ENCODE measurements around the gene KCNIP4. TPM values are rescaled to one million over a fixed set of nuclear protein-coding genes. Genes with fewer than 3 reads are reported as not detected.

The KCNIP4 gene
- total and polyA plus RNA-seq, 2 experiments from 2014 or later: 0.14 to 0.63 TPM

GRCh38 chr4:21420166-21420565 lies 528.4 kb downstream of the KCNIP4 start (continued):
- TF ChIP-seq ZNF462 (CRISPR knock-in tag; IDR thresholded peaks at IDR 0.05) (no peak), STAT1 (IDR thresholded peaks at IDR 0.05; ENCODE audit: unreplicated experiment) (no peak)
- TF ChIP-seq, protein P1, sequence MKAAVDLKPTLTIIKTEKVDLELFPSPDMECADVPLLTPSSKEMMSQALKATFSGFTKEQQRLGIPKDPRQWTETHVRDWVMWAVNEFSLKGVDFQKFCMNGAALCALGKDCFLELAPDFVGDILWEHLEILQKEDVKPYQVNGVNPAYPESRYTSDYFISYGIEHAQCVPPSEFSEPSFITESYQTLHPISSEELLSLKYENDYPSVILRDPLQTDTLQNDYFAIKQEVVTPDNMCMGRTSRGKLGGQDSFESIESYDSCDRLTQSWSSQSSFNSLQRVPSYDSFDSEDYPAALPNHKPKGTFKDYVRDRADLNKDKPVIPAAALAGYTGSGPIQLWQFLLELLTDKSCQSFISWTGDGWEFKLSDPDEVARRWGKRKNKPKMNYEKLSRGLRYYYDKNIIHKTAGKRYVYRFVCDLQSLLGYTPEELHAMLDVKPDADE (IDR thresholded peaks at IDR 0.05): no peak

GRCh38 chr4:21415728-21416127 lies 532.8 kb downstream of the KCNIP4 start:
- H4K20me1 ChIP-seq (replicated peaks; ENCODE audit: insufficient read depth): no peaks in the 10 kb centered on the region
- H2AFZ ChIP-seq: no peak overlapping the region
- peaks cover 2% of the 10 kb centered on the region for H3K27me3 Mint-ChIP-seq (ENCODE audit: insufficient read depth, low read depth, poor library complexity)
- no peak for DNase-seq (ENCODE audit: low spot score)
- no peaks in the 10 kb centered on the region for H3K4me1 ChIP-seq (ENCODE audit: insufficient read depth)
- H3K9me3 Mint-ChIP-seq: no peaks in the 10 kb centered on the region
- H3F3A ChIP-seq (replicated peaks; ENCODE audit: low read depth): no peaks in the 10 kb centered on the region
- H3K27me3 ChIP-seq (ENCODE audit: insufficient read depth): no peaks in the 10 kb centered on the region
- peaks cover 5% of the 10 kb centered on the region; the same call in 1 of the 2 replicates for H3K9me2 ChIP-seq (ENCODE audit: insufficient read depth)
- no peak overlapping the region for H3K4me3 Mint-ChIP-seq
- TF ChIP-seq NANOG (IDR thresholded peaks at IDR 0.05; ENCODE audit: borderline replicate concordance): no peak
- no peak for TF ChIP-seq POLR2AphosphoS5 (IDR thresholded peaks at IDR 0.05; ENCODE audit: low read depth)
- TF ChIP-seq, protein P1 (IDR thresholded peaks at IDR 0.05): no peak
- no peak for TF ChIP-seq ZNF462 (CRISPR knock-in tag; IDR thresholded peaks at IDR 0.05)
- H3K4me1 Mint-ChIP-seq: no peaks in the 10 kb centered on the region
- no peak overlapping the region for H3K4me2 ChIP-seq
- H3K79me2 ChIP-seq (replicated peaks; ENCODE audit: insufficient read depth): no peaks in the 10 kb centered on the region
- H3K36me3 Mint-ChIP-seq (ENCODE audit: low read depth): no peaks in the 10 kb centered on the region
- no peak overlapping the region for H3K27ac Mint-ChIP-seq
- ATAC-seq: no peak
- no peak overlapping the region for H3K27ac ChIP-seq (ENCODE audit: low read depth)
- no peak overlapping the region for H3K4me3 ChIP-seq
- no peaks in the 10 kb centered on the region for H3K36me3 ChIP-seq (ENCODE audit: insufficient read depth)
